Measurements from ENCODE around the gene JADE1.

JADE1 gene

DNA sequence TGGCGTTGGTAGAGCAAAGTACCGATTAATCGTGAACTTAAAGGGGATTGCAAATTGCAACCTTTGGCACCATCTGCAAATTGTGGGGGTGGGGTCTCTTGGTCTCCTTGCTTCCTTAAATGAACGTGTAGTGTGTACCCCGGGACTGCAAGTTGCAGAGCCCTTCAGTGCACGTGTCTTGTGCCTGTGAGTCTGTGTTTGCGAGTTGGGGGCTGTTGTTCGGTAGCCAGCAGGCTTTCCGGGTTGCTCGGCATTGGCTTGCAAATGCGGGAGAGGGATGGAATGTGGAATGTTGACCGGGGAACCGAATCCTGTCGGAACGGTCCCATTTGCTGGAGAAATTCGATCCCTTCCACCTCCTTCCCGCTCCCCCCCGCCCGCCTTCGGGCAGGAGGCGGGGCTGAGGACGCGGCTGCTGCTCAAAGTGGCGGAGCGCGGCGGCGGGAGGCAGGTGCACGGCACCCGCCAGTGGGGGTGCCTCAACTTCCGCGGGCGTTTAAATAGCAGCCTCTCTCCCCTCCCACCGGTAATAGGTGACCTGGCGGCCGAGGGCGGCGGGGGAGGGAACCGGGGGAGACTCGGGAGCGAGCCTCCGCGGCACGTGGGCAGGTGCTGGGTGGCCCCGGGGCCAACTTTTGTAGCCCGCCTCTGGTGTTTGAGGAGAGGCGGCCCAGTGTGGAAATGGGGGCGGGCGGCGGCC lies 1.5 kb downstream of the JADE1 start:
- DNase-seq, result peak; percentile 90

DNA sequence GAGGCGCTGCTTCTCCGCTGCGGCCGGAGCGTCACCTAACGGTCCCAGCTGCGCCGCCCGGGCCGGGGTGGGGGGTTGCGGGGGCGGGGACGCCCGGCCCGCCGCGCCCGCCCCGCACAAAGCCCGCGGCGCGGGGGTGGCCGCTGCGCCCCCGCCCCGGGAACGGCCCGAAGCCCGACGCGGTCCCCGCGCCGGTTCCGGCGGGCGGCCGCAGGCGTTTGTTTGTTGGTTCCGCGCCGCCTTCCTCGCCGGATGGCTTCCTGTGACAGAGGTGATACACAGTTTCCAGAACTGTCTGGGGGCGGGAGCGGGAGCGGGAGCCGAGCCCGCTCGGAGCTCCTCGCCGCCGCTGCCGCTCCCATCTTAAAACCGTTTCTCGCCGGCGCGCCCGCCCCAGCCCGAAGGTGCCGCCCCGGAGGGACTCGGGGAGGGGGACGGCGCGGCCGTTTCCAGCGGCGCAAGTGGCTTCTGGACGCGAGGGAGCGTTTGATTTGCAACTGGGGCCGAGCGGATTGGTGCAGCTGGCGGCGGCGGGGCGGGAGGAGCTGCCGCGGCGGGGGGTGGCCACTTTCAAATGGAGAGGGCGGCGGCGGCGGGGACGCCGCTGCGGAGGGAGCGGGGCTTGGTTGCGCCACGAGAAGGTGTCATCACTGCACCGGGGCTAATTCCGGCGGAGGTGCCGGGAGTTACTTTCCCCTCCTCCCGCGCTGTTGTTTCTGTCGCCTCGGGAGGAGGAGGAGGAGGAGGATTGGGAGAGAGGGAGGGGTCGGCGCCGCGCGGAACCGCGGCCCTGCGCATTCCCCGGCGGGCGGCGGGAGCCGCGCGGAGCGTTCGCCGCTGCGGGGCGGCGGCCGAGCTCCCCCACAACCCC lies 2.3 kb downstream of the JADE1 start:
- peak; percentile 93 for DNase-seq

DNA sequence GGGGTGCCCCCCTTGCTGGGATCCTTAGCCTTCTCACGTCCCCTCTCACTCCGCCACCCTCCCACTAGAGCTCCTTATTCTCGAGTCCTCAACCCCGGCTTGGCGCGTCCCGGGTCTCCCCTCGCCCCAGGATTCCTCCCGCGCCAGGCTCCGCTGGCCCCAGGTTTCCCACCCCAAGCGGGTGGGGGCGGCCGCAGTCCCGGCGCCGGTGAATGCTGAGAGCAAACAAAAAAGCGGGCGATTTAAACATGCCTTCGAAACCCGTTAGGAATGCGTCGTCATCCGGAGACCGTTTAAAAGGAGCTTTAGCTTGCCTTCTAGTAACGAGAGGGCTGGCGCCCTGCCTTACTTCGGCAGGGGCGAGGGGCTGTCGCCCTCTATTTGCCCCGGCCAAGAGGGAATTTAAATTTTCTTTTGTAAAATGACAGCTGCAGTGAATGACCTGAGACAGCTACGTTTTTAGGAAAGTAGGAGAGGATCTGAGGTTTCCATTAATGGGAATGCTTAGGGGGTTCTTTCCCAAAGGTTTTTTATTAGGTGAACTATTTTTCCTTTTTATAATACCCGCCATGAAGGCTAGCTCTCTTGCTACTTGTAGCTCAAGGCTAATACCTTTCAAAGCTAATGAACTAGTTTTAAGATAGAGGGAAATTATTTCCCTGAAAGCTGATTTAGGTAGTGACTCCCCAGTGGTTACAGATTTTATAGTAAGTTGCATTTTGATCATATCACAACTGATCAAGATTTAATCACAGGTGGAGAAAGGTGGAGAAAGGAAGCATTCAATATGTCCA lies 3.1 kb downstream of the JADE1 start:
- peak; percentile 79 for DNase-seq

DNA sequence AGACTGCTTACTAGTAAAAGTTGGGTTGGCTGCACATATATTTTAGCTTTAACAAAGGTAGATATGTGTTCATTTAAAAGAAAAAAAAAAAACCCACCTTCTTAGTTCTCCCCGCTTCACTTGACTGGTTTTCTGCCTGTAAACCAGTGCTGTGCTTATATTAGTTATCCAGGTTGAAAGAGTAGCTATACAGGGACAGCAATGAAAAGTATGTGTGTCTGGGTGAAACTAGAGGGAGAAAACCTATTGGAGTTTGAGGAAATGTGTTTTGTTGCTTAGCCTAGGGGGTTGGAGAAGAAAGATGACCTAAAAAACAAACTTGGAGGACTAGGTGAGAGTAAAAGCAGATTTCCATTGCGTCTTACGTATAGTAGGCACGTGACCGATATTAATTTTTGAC lies 4.5 kb downstream of the JADE1 start:
- DNase-seq, result no peak

DNA sequence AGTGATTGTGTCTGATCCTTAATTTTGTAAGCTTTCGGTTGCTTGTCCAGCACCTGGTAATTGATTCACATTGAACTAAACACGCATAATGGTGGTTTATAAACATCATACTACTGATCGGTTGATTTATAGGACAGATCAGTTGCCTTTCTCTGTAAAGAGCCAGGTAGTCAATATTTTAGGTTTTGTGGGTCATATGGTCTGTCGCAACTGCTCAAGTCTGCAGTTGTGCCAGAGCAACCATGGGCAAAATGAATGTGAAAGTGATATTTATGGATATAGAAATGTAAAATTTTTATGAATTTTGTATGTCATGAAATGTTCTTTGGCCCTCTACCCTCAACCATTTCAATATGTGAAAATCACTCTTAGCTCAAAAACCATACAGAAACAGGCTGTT lies 8.9 kb downstream of the JADE1 start:
- no peak for DNase-seq

DNA sequence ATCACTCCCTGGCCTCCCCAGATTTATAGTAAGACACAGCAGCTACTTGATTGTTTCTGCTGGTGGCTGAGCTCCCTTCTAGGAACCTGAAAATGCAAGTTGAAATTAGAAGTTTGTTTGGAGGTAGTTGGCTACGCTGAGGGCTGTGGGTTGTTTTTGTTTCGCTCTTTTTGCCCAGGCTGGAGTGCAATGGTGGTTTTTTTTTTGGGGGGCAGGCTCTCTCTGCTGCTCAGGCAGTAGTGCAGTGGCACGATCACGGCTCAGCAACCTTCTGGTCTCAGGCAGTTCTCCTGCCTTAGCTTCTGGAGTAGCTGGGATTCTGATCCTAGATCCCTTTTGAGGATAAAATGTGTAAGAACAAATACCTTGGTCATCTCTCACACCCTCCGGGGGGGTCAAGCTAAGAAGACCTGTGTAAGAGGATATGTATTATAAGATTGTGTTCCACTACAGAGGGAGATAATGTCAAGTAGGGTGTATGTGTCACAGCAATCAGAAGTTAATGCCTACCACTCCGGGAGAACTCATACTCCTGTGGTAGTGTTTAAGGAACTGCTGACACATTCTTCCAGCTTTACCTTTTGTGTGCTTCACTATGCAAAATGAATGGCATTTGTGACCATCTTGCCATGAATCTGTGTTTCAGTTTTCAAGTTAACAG lies 9.7 kb downstream of the JADE1 start:
- no peak for DNase-seq

DNA sequence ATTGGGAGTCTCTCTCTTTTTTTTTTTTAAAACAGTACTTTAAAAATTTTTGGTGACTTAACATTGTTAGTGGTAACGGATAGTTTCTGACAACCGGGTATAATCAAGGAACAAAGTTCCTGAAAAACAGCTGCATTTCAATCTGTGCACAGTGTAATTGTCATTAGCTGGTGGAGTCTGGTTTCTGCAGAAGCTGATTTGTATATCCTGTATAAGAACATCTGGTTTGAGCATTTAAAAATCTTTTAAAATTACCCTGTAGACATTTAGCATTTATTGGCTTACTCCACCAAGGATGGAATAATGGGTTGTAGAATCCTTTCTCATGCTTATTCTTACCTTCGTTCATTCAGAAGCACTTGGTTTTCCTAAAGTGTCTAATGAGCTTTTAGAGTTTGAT lies 11.2 kb downstream of the JADE1 start:
- DNase-seq, result no peak

DNA sequence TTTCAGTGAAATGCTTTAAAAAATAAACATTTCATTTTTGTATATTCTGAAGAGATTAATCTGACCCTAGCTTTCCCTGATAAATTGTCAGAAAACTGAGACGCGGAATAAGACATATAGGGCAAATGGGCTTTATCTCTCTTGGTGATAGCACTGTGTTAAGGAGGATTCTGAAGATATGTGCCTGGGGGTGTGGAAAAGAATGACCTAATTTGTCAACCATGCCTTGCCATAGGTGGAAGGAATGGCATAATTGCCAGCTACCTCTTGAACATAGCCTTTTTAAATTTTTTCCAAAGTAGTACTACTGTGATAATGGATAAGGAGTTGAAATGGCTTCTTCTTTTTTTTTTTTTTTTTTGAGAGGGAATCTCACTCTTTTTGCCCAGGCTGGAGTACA lies 11.7 kb downstream of the JADE1 start:
- no peak for DNase-seq

DNA sequence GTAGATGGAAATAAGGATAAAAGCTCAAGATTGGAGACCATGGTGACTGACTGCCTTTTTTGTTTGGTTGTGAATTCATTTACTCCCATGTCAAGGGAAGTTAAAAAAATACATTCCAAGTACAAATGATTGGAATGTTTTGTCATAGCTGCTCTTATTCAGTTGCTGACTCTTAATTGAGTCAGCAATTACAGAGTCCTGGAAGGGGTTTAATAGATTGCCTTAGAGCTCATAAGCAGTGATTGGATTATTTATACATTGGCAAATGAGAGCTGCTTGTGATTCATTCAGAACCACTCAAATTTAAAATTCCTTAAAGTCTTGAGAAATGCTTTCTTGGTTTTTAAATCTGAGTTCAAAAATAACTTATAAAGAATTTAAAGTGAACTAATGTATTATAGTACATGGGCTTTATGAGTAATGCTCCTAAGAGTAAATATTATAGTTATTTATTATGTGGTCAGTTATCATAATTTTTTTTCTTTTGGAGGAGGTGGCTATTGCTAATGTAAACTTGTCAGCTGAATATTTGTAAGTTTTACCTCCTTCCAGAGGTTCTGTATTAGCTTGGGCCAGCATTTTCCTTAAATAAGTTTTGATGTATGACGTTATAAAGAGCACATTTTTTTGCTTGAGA lies 13.6 kb downstream of the JADE1 start:
- no peak for DNase-seq

DNA sequence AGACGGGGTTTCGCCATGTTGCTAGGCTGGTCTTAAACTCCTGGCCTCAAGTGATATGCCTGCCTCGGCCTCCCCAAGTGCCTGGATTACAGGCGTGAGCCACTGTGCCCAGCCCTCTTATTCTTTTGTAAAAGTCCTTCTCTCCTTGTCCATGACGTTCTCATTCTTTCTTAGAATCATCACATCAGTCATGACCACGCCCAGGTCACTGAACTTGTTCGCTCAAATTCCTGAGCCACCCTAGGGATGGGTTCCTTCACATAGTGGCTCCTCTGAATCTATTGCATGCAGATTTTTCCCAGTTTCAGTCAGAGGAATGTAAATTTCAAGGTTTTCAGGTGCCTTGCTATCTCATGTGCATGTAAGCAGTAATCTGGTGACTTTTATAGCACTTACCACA lies 15.7 kb downstream of the JADE1 start:
- no peak for DNase-seq

DNA sequence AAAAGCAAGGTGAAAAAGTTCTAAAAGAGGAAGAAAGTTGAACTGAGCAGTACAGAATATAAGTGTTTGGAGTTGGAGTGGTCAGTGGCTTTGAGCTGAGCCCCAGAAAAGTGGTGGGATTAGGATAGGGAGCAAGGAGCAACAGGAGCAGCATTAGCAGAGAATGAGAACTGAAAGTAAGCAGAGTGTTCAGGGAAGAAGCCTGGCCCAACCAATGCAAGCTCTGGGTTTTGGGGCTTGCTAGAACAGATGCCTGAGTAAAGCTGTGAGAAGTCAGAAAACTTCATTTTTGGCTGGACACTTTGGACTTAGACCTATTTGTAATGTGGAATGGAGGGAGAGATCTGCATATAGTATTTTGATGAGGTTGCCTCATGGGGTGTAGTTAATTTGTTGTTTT lies 17.8 kb downstream of the JADE1 start:
- DNase-seq, result no peak

DNA sequence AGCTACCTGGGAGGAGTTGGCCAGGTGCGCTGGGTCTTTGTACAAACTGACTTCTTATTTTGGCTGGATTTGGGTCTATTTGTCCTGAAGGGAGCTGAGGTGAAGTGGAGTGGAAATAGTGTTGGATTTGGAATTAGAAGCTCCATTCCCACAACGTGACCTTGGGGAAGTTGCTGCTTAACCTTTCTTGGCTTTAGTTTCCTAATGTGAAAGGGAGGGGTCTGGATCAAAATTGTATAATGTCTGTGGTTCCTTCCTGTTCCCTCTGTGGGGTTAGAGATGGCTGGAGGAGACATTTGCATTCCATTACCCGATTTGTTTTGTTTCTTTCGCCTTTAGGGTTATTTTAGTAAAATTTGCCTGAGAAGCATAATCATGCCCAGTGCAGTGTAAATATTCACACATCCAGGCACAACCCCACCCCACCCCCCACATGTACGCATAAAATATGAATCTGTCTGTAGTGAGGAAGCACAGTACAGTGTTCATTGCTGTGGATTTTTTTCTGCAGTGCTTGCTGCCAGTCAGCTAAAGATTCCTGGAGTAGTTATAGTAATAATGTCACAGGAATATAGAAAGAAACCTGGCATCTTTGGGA lies 21.5 kb downstream of the JADE1 start:
- DNase-seq, result no peak

DNA sequence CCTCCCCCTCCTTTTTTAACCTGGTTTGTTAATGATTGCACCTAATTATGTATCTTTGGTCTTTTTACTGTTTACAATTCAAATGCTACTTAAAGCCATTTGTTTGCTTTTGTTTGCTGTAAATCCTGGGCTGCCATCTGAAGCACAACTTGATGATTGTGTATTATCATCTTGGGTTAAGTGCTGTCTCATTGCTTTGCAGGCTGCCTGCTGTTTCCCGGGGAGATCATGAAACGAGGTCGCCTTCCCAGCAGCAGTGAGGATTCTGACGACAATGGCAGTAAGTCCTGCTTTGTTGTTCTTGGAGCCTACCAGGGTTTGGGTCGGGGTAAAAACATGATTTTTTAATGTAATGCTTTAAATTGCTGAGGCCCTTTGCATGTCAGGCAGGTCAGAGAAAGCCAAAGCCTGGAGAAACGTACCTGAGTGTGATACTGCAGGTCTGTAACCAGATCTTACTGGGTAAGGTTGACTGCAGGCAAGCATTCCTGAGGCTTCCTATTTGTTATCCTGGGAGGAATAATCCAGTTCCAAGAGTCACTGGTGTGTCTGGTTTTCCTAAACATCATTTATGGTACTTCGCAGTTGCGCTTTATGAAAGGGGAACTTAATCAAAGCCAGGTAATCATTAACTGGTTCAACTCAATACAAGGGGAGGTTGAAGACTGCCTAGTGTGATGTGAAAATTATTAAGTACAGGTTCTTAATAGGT lies 22.2 kb downstream of the JADE1 start:
- no peak for DNase-seq

DNA sequence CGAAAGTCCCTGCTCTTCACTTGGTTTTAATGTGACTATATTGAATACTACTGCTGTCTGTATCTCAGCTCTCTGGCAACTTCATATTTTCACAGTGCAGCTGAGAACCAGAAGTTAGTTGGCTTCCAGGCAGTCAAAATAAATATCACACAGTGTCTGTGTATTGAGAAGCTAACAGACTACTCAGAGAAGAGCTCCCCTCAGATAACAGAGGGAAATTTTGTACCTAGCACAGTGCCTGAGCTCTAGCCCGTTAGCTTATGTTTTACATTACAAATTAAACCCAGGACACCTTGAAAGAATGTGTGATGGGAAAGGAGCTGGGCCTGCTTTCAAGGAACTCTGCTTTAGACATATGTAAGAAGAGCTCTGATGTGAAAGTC lies 22.7 kb downstream of the JADE1 start:
- DNase-seq, result no peak

DNA sequence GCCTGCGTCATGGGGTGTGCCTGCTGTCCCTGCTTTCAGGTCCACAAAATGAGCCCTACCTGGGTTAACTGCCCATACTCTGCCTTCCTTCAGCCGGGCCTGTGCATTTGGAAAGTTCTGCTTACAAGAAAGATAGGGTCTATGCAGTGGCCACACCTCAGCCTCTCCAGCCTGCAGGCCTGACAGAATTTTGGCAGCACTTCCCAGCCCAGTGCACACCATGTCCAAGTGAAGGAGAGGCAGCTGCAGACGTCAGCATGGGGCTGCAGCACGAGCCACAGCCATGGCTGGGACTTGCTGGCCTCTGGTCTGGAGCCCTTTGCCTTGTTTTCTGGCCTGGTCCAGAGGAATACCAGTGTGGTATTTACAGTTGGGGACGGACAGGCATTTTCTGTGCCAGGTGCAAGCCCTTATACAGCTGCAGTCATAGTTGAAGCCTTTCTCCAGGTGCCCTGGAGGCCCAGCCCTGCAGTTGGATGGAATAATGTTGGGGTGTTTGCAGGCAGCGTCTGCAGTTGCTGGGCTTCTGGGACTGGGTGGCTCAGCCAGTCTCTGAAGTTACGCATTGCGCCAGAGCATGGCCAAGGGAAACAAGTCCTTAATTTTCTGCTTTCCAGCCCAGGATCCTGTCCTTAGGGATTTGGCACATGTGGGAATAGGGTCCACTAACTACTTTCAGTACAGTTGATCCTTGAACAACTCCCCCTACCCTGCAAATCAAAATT lies 26.2 kb downstream of the JADE1 start:
- no peak for DNase-seq

DNA sequence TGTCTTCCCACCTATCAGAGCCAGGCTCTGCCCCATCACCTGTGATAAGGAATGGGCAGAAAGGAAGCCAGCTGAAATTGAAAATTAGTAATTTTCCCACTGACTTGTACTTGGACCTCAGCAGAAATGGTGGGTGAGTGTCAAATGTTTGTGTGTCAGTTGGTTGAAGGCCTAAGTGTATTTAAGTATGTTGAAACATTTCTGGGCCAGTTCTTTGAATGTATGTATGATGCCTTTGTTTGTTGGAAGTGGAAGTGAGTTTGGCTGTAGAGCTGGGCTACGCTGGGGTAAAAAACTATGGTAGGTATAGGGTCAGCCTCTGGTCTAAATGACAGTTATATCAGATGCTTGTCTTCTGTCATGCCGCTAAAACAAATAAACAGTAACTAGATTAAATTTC lies 27.7 kb downstream of the JADE1 start:
- no peak for DNase-seq

DNA sequence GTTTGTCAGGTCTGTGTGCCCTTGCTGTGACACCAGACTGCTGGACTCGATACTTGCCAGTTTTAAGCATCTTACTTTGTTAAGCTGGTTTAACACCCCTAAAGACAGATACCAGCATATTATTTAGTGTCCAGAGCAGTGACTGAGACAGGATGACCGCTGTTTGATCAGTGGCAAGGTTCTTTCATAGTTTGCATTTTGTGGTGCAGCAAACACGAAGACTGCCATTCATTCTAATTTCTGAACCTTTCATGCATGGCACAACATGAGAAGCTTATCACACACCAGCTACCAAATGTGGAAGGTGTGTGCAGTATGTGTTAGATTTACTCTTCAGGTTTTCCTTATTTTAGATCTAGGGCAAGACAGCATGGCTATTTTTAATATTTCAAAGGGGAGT lies 28.2 kb downstream of the JADE1 start:
- no peak for DNase-seq

DNA sequence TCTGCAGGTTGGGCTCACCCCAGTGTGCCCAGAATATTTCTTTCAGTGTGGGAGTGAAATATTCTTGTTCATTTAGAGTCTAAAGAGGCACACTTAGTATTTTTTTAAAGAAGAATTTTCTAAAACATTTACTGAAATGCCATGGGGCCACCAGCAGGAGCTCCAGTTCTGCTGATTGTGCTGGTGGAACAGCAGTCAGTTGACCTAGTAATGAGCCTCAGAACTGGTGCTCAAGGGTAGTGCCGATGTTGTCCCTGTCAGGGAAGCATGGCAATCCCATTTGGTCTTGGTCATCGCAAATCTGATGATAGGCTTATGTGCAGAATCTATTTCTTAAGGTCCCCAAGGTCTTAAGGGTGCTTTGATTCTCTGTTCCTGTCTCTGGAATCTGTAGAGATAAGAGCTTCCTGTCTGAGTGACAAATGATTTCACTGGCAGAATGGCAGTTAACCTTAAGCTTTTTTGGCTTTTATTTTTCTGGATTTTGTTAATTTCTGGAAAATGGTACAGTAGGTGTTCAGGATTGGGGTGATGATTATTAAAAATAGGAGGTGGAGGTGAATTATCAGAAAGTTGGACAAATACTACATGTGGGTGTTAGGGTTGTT lies 31.3 kb downstream of the JADE1 start:
- DNase-seq, result no peak

DNA sequence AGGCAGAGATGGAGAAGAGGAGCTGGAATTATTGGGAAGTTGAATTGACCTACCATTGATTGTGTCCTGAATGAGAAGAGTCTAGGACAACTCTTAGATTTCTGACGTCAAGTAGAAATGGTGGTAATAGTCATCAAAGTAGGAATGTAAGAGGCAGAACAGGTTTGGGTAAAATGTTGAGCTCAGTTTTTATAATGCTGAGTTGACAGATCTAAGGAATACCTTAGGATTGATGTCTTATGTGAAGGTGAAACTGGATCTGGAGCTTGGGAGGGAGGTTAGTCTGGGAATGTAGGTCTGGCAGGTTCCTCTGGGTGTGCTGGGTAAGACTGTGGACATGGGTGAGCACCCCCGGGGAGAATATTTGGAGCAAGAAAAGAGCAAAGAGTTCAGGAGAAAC lies 31.9 kb downstream of the JADE1 start:
- no peak for DNase-seq

DNA sequence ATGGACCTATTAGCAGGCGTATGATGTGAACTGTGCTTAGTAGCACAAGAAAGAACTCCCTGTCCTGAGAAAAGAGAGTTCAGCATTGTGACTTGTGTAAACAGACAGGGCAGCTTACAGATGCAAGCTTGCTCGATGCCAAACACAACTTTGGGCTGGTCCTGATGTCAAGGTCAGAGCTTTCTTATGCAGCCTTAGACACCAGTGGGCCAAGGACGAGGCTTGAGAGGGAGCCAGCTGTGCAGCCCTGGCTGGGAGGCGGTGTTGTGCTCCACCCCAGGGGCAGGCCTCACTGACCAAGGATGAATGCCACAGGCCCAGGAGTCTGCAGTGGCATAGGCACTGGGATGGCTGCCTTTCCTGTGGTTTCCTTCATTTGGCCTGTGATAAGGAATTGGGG lies 35.4 kb downstream of the JADE1 start:
- no peak for DNase-seq

Measured in OCI-M1 (cell line).